ENCODE measurements around the gene PACSIN2. TPM values are rescaled to one million over a fixed set of nuclear protein-coding genes. Genes with fewer than 3 reads are reported as not detected.
"Not testable (repeated sequence)": the region's sequence is repeated elsewhere in the genome, so short reads cannot be mapped to it uniquely, and the experiment has no call there.

Gene PACSIN2
- total RNA-seq, 2 donors from 2014 or later: 28.8 to 31.3 TPM

DNA sequence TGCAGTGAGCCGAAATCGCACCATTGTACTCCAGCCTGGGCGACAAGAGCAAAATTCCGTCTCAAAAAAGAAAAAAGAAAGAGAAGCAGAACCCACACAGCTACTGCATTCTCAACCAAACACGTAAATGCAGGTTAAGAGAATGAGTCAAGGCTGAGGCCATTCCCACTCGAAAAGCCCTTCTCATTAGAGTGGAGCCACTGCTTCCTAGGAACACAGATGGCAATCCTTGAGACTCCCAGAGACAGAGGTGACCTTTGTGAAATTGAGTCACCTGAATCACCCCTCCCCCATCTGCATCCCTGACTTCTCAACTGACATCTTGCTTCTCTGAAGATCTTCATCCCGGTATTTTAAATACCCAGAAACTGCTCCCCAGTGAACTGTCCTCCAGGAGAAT lies 8.2 kb downstream of the PACSIN2 start:
- no peaks in the 10 kb centered on the region for H3K27me3 Mint-ChIP-seq (ENCODE audit: low read depth)
- ATAC-seq (replicated peaks in 1 of 2): no peak
- no peaks in the 10 kb centered on the region for H3K9me3 Mint-ChIP-seq
- H3K4me3 Mint-ChIP-seq: no peak overlapping the region
- peaks cover 73% of the 10 kb centered on the region for H3K4me1 Mint-ChIP-seq (ENCODE audit: low read depth)
- no peak overlapping the region for H3K27ac Mint-ChIP-seq
- H3K36me3 Mint-ChIP-seq (ENCODE audit: insufficient read depth in 2 of 2): no peaks in the 10 kb centered on the region
- no peak for DNase-seq

DNA sequence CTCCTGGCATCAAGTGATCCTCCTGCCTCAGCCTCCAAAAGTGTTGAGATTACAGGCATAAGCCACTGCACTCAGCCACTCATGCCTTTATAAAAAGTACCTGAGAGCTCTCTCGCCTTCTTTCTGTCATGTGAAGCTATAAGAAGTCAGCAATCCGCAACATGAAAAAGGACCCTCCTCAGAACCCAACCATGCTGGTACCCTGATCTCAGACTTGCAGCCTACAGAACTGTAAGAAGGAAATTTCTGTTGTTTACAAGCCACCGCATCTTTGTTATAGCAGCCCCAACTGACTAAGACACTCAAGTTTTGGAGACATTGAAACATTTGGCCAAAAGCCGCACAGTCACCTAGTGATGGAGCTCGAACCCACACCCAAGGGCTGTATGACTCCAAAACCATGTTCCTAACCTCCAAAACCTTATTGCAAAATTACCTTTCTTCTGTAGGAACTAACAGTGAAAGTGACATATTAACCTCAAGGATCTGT lies 8.9 kb downstream of the PACSIN2 start:
- ATAC-seq (replicated peaks in 1 of 2): no peak

DNA sequence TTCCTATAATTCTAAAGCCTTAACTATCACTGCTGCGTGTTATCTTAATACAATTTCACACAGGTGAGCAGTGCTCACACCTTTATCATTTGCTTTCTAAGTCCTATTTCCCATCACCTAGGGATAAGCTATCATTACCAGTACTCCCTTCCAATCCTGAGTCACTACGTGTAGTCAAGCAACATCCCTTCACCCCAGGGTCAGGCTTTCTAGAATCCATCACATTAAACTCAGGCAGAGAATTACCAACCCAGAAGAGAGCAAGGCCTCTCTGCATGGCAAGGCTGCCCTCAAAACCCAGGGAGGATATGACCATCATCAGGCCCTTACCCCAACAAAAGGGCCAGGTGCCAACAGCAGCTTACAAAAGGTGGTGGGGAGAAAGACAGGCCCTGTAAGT lies 9.8 kb downstream of the PACSIN2 start:
- H3K4me3 Mint-ChIP-seq: no peak overlapping the region

More for the DNA sequence above, 8.9 kb downstream of the PACSIN2 start:
- no peak overlapping the region for H3K27ac Mint-ChIP-seq
- no peaks in the 10 kb centered on the region for H3K9me3 Mint-ChIP-seq
- peaks cover 80% of the 10 kb centered on the region for H3K4me1 Mint-ChIP-seq (ENCODE audit: low read depth)
- no peak overlapping the region for H3K4me3 Mint-ChIP-seq
- H3K27me3 Mint-ChIP-seq (ENCODE audit: low read depth): no peaks in the 10 kb centered on the region
- DNase-seq: no peak
- no peaks in the 10 kb centered on the region for H3K36me3 Mint-ChIP-seq (ENCODE audit: insufficient read depth in 2 of 2)

DNA sequence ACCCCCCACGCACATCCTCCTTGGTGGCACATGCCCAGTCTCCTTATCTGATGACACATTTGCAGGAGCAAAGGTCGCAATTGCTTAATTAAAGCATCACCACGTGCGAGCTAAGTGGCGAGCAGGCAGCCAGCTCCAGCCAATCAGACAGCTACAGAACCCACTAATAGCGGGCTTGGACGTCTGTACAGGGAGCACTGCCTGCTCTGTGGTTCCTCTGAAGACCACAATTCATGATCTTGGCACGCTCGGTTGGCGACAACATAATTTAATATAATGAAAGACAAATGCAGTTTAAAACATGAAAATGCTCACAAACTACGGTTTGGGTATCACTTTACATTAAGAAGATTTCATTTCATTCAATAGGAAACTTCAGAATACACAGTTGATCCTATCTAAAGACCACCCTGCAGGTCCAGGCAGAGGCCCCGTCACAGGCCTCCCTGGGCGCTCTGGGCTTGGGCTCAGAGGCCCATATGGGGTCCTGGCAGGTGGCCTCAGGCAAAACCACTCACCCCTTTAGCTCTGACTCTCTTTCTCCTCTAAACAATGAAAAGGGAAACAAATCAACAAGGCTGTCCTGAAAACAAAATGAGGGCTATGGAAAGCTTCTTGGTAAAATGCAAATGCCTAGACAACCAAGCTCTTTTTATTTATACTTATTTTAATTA lies 10.4 kb downstream of the PACSIN2 start:
- Mint-ChIP-seq H3K27me3 (ENCODE audit: low read depth) (no peaks in the 10 kb centered on the region), H3K4me1 (ENCODE audit: low read depth) (peaks cover 95% of the 10 kb centered on the region)

More for the DNA sequence above, 9.8 kb downstream of the PACSIN2 start:
- Mint-ChIP-seq H3K4me1 (ENCODE audit: low read depth) (peaks cover 89% of the 10 kb centered on the region), H3K27me3 (ENCODE audit: low read depth) (no peaks in the 10 kb centered on the region), H3K36me3 (ENCODE audit: insufficient read depth in 2 of 2) (no peaks in the 10 kb centered on the region), H3K27ac (no peak overlapping the region), H3K9me3 (no peaks in the 10 kb centered on the region)
- ATAC-seq (replicated peaks in 1 of 2) (no peak), DNase-seq (no peak)

DNA sequence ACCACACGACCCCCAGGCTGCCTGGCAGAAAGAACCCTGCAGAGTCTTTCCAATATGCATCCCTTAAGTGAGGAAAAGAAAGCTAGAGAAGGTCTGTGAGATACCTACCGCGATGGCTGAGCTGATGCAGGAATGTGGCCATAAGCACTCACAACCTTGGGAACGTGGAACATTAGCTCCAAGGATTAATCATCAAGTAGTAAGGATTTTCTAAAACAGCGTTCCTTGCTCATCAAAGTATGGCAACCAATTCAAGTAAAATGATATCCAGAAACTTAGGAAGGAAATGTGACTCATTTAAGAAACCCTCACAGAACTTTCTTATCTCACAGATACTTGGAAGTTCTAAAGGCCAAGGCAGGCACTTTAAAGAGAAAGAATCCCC lies 12.8 kb downstream of the PACSIN2 start:
- Mint-ChIP-seq H3K36me3 (ENCODE audit: insufficient read depth in 2 of 2) (no peaks in the 10 kb centered on the region), H3K4me3 (peak overlapping the region; percentile 42 to 61), H3K27me3 (ENCODE audit: low read depth) (no peaks in the 10 kb centered on the region), H3K4me1 (ENCODE audit: low read depth) (peaks cover 96% of the 10 kb centered on the region), H3K27ac (no peak overlapping the region), H3K9me3 (no peaks in the 10 kb centered on the region)
- ATAC-seq (replicated peaks in 1 of 2) (no peak), DNase-seq (no peak)

More for the DNA sequence above, 10.4 kb downstream of the PACSIN2 start:
- H3K9me3 Mint-ChIP-seq: no peaks in the 10 kb centered on the region
- H3K4me3 Mint-ChIP-seq: no peak overlapping the region
- no peaks in the 10 kb centered on the region for H3K36me3 Mint-ChIP-seq (ENCODE audit: insufficient read depth in 2 of 2)
- no peak overlapping the region for H3K27ac Mint-ChIP-seq
- DNase-seq: no peak
- ATAC-seq (replicated peaks in 1 of 2): no peak

DNA sequence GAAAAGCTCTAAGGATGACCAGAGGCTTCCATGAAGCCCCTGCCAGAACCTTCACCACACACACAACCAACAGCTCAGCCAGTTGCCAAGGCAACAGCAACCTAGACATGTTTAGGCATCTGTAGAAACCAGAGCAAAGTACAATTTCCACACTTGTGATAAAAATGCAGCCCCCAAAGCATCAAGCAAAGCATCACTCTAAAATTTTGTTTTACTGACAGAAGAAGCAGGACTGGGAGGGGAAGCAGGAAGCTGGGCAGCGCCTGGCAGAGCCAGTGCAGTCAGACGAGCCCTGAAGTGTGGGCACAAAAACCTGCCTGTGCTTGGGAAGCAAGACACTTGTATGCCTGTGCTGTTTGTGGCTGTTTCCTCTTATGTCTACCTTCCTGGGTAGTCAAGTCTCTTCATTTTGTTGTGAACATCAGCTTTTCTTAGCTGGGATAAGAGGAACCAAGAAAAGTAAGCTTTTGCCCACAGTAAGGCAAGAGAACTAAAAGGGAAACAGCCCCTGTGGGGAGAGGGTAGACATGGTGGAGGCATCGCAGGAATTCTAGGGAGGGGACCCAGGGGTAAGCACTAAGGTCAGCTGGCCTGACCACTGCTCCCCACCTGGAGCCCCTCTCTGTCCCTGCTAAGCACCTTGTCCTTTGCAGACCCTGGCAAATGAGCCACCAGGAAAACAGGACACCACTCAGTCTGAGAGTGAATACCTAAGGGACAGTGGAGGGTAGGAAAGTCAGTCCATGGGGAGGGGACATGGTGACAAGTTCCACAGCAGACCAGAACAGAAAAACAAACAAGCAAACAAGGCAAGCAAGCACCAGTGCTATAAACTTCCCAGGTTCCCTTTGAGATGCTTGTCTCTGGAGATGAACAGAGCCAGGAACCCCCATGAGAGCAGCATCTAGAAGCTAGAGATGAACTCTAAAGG lies 13.4 kb downstream of the PACSIN2 start:
- H3K4me3 Mint-ChIP-seq: peak overlapping the region; percentile 42 to 67
- no peaks in the 10 kb centered on the region for H3K36me3 Mint-ChIP-seq (ENCODE audit: insufficient read depth in 2 of 2)

DNA sequence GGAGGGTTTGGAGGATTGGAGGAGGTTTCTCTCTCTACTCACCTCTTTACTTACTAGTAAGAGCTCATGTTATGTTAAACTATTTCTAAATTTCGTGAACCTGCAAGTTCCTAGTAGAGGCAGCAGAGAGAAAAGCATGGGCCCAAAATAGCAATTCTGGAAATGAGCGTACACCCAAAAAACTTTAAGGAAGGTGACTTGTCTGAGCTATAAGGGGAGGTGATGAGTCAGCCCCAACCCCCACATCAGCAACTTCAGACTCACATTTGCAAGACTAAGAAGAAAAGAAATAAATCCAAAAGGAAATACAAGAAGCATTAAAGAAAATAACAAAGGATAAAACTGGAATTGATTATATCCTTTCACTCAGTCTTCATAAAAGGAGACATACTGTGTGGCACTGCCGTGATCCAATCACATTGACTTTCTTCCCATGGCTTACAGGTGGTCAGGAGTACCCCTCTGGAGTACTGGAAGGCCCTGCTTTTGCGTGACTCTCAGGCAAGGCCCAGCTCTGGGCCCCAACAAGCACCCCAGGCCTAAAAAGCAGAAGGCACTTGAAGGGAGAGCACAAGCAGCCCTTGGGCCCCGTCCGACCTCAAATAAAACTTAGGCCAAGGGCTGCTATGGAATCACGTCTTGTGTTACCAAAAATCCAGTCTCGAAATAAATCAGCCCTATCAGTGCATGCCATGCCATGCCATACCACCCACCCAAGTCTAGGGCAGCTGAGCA lies 14.3 kb downstream of the PACSIN2 start:
- no peaks in the 10 kb centered on the region for H3K9me3 Mint-ChIP-seq
- peak overlapping the region; percentile 14 for H3K27ac Mint-ChIP-seq
- H3K4me3 Mint-ChIP-seq: peak overlapping the region; percentile 42 to 67
- H3K36me3 Mint-ChIP-seq (ENCODE audit: insufficient read depth in 2 of 2): no peaks in the 10 kb centered on the region
- ATAC-seq (replicated peaks in 1 of 2): peak; percentile 87 to 89
- DNase-seq: peak; percentile 62
- H3K4me1 Mint-ChIP-seq (ENCODE audit: low read depth): peaks cover 80% of the 10 kb centered on the region
- no peaks in the 10 kb centered on the region for H3K27me3 Mint-ChIP-seq (ENCODE audit: low read depth)

More for the DNA sequence above, 13.4 kb downstream of the PACSIN2 start:
- no peak overlapping the region for H3K27ac Mint-ChIP-seq
- peaks cover 89% of the 10 kb centered on the region for H3K4me1 Mint-ChIP-seq (ENCODE audit: low read depth)
- ATAC-seq (replicated peaks in 1 of 2) (peak; percentile 27 to 30), DNase-seq (peak in 1 of 2 donors; percentile 7)
- no peaks in the 10 kb centered on the region for H3K27me3 Mint-ChIP-seq (ENCODE audit: low read depth)
- no peaks in the 10 kb centered on the region for H3K9me3 Mint-ChIP-seq

DNA sequence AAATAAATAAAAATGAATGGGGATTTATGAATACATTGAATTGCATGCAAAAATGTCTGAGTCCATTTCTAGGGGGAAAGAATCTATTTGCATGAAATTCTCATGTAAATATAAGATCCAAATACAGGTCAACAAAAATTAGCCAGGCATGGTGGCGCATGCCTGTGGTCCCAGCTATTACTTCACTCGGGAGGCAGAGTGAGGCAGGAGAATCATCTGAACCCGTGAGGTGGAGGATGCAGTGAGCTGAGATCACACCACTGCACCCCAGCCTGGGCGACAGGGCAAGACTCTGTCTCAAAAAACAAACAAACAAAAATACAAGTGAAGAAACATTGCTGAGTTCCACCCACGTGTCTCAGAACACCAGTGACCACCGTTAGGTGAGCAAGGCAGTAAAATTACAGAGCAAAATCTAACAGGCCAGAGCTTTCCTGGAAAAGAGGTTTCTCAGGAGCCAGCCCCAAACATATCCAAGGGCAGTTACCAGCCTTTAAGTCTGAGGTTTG lies 17.3 kb downstream of the PACSIN2 start:
- Mint-ChIP-seq H3K9me3 (no peaks in the 10 kb centered on the region), H3K4me1 (ENCODE audit: low read depth) (peaks cover 58% of the 10 kb centered on the region), H3K27ac (no peak overlapping the region), H3K4me3 (no peak overlapping the region), H3K27me3 (ENCODE audit: low read depth) (no peaks in the 10 kb centered on the region), H3K36me3 (ENCODE audit: insufficient read depth in 2 of 2) (no peaks in the 10 kb centered on the region)
- no peak for ATAC-seq (replicated peaks in 1 of 2)
- no peak for DNase-seq

DNA sequence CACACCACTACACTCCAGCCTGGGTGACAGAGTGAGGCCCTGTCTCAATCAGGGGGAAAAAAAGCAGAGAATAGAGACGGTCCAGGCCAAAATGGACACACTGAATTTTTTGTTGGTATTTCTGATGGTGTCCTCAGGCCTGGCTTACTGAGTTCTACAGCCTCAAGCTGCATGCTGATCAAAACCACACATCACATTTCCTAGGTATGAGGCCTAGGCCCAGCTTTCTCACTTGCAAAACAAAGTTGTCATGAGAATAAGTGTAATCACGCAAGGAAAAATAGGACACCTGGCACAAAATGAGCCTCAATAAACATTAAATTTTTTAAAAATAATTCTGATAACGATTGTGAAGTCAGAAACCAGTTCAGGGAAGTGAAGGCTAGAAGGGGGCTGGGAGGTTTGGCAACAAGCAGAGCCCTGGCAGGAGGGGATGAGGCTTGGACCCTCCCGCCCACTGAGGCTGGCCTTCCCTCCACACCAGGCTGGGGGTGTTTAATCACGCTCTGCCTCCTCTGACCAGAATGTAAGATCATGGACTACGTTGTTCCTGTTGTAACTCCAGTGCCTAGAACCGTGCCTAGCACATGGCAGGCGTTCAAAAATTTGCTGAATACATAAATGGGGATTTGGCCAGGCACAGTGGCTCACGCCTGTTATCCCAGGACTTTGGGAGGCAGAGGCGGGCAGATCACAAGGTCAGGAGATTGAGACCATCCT lies 18.1 kb downstream of the PACSIN2 start:
- no peak overlapping the region for H3K27ac Mint-ChIP-seq

DNA sequence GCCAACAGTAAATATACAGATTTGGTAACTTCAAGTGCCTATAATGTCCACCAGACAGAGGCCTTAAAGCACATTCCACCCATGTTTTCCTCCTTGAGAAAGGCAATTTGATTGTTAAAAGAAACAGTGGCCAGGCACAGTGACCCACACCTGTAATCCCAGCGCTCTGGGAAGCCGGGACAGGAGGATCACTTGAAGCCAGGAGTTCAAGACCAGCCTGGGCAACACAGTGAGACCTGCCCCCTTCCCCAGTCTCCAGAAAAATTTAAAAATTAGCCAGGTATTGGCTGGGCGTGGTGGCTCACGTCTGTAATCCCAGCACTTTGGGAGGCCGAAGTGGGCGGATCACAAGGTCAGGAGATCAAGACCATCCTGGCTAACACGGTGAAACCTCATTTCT lies 19.3 kb downstream of the PACSIN2 start:
- not testable (repeated sequence) for H3K27me3 Mint-ChIP-seq (ENCODE audit: low read depth); H3K36me3 Mint-ChIP-seq (ENCODE audit: insufficient read depth in 2 of 2); DNase-seq; ATAC-seq (replicated peaks in 1 of 2); H3K27ac Mint-ChIP-seq; H3K9me3 Mint-ChIP-seq; H3K4me3 Mint-ChIP-seq
- peaks cover 38% of the 10 kb centered on the region for H3K4me1 Mint-ChIP-seq (ENCODE audit: low read depth)

More for the DNA sequence above, 18.1 kb downstream of the PACSIN2 start:
- no peak overlapping the region for H3K4me3 Mint-ChIP-seq
- H3K9me3 Mint-ChIP-seq: no peaks in the 10 kb centered on the region
- no peaks in the 10 kb centered on the region for H3K36me3 Mint-ChIP-seq (ENCODE audit: insufficient read depth in 2 of 2)
- no peak for DNase-seq
- peaks cover 50% of the 10 kb centered on the region for H3K4me1 Mint-ChIP-seq (ENCODE audit: low read depth)
- ATAC-seq (replicated peaks in 1 of 2): no peak
- no peaks in the 10 kb centered on the region for H3K27me3 Mint-ChIP-seq (ENCODE audit: low read depth)

DNA sequence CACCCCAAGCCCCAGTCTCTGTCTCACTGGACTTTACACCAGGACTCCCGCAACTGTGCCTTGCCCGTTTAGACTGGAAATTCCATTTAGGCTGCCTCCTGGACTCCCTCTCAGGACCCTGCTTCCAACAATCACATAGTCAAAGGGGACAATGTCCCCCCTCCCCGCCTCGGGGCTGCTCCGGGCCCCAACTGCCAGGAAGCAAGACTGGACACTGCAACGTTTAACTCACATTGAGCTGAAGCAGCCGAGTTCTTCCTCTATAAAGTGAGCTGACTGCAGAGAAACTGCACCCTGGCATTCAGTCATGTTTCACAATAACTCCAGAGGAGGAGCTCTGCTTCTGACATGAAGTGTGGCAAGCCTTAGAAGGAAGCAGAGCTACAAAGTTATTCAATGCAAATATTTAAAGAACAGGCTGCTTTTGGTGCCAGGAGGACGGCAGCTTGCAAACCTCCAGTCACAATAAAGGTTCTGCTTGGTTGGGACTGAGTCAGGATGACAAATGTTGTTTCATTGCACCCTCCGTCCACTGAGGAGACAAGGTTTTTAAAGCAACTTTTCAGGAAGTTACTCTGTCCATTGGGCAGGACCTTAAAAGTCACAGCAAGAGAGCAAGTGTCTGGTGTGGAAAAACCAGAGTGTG lies 19.9 kb downstream of the PACSIN2 start:
- DNase-seq (no peak), ATAC-seq (replicated peaks in 1 of 2) (no peak)
- Mint-ChIP-seq H3K36me3 (ENCODE audit: insufficient read depth in 2 of 2) (no peaks in the 10 kb centered on the region), H3K9me3 (no peaks in the 10 kb centered on the region), H3K4me3 (no peak overlapping the region), H3K27ac (no peak overlapping the region), H3K27me3 (ENCODE audit: low read depth) (no peaks in the 10 kb centered on the region), H3K4me1 (ENCODE audit: low read depth) (peaks cover 32% of the 10 kb centered on the region)

Measured in activated T-cell treated with anti-CD3 and anti-CD28 coated beads, Interleukin-2, amount 50 U/mL, for 72 hours (primary cell).